Hematopoietic multipotent progenitor cell treated with erythropoietin and hydrocortisone succinate and interleukin-3 and kit ligand, for 17 days (in vitro differentiated cells): ENCODE measurements around the gene GRIK5.
A peak's percentile ranks its signal among the peaks of the same experiment; 100 is the strongest.
"Not testable (repeated sequence)": the region's sequence is repeated elsewhere in the genome, so short reads cannot be mapped to it uniquely, and the experiment has no call there.

ENCODE experiments used
- DNase-seq: peaks from one replicate; pipeline ENCODE4 v3.0.0-alpha.2; 2015; ENCODE audit warnings: low spot score

GRIK5 gene, protein sequence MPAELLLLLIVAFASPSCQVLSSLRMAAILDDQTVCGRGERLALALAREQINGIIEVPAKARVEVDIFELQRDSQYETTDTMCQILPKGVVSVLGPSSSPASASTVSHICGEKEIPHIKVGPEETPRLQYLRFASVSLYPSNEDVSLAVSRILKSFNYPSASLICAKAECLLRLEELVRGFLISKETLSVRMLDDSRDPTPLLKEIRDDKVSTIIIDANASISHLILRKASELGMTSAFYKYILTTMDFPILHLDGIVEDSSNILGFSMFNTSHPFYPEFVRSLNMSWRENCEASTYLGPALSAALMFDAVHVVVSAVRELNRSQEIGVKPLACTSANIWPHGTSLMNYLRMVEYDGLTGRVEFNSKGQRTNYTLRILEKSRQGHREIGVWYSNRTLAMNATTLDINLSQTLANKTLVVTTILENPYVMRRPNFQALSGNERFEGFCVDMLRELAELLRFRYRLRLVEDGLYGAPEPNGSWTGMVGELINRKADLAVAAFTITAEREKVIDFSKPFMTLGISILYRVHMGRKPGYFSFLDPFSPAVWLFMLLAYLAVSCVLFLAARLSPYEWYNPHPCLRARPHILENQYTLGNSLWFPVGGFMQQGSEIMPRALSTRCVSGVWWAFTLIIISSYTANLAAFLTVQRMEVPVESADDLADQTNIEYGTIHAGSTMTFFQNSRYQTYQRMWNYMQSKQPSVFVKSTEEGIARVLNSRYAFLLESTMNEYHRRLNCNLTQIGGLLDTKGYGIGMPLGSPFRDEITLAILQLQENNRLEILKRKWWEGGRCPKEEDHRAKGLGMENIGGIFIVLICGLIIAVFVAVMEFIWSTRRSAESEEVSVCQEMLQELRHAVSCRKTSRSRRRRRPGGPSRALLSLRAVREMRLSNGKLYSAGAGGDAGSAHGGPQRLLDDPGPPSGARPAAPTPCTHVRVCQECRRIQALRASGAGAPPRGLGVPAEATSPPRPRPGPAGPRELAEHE

DNA sequence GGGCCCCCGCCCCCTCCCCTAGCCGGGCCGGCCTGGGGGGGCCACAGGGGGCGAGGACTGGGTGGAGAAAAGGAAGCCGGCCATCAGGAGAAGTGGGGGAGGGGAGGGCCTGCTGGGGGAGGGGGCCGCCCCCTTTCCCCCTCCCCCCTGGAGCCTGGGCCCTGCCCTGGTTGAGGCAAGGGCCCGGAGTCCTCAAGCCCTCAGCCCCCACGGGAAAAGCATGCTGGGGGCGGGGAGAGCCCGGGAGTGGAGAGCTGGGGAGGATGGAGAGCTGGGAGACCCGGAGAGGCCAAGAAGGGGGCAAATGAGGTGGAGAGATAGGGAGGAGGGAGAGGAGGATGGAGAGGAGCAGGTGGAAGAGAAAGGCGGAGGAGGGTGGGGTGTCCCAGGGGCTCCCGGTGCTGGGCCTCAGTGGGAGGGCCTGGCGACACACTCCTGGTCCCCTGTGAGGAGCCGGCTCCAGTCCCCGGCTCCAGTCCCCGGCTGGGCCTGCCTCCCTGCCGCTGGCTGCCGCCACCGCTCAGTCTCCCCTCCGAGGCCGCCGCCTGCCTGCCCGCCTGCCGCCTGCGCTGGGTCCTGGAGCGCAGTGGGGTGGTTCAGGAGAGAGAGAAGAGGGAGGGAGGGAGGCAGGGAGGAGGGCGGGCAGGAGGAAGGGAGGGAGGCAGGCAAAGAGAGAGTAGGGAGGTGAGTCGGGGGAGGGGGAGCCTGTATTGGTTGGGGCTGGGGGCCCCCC, at the start of gene GRIK5:
Gene GRIK5 (minus strand): TSS at position 588 of the 733 bp plus-strand sequence. CDS start 4,436 bp downstream, outside the sequence.
- DNase-seq, result no peak

DNA sequence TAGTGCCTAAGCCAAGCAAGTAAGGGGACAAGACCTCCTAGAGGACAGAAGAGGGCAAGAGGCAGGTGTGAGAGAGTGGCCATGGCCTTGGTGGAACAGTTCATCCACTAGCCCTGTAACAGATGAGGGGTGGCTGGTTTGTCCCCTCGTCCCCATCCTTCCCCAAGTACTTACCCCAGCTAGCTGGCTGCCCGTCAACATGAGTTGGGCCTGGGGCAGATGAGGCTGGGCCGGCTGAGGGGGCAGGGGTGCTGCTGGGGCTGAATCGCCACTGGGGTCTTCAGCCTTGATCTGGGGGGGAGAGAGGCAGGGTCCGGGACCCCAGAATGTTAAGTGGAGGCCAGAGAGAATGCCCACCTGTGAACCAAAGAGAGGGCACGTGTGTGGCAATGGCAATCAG, 47.1 kb upstream of the GRIK5 start:
- DNase-seq, result no peak

DNA sequence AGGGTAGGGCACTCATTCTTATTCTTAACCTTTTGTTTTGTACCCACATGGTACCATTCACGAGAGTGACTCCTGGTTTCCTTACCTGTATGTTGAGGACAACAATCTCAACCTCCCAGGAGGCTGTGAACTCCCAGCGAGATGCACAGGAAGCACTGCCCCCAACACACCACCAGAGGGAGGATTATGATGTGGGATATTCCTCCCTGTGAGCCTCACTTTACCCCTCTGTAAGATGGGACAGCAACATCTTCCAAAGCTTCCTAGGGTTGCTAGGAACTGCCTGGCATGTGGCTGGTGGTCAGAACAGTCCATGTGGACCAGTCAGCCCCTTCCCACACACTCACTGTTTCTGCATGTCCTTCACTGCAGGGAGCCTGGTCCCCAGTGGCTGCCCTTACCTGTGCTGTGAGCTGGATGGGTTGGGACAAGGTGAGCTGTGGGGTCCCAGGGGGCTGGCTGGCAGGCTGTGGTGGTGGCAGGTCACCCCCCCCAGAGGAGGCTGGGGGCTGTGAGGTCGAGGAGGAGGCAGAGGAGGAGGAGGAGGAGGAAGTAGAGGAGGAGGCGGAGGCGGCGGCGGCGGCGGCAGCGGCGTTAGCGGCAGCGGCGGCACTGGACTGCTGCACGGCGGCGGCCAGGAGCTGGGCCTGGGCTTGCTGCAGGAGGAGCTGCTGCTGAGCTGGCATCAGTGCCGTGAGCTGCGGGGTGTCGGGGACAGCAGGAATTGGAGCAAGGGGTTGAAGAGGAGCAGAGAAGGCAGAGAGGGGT, 46.5 kb upstream of the GRIK5 start:
- DNase-seq, result no peak

DNA sequence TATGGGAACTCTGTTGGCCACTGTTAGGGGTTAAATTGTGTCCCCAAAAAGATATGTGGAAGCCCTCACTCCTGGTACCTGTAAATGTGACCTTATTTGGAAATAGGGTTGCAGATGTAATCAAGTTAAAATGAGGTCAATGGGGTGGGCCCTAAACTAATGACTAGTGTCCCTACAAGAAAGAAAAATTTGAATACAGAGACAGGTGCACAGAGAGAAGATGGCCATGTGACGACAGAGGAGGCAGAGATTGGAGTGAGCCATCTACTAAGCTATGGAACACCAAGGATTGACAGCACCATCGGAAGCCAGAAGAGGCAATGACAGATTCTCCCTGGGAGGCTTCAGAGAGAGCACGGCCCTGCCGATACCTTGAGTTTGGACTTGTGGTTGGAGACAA, 45.7 kb upstream of the GRIK5 start:
- DNase-seq, result no peak

DNA sequence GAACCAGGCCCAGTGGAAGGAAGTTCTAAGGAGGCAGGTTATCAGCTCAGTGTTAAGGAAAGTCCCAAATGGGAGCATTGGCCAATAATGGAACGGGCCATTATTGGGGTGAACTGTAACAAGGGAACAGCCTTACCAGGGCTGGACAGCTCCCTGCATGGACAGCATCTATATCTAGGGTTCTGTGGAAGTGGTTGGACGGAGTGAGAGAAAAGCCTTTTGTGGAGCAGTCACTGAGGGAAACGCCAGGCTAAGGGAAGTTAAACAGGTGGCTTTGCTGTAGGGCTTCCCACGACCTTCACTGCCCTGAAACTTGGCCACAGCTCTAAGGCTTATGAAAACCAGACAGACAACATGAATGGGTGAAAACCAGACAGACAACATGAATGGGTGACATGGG, 45.2 kb upstream of the GRIK5 start:
- DNase-seq, result no peak

DNA sequence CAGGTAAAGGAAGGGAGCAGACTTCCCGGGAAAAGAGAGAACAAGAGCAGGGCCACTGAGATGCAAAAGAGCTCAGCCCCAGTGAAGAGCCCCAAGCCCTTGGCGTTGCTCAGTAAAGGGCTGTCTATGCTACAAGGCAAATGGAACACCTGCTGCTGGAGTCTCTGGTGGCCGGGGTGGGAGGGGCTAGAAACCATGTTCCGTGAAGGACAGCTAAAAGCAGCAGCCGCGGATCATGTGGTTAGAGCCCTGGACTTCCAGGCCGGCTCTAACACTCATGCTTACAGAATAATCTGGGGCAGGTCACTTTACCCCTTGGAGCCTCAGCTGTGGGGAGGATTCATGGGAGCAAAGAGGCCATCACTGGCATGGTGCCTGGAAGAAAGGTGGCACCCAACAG, 44.4 kb upstream of the GRIK5 start:
- no peak for DNase-seq

DNA sequence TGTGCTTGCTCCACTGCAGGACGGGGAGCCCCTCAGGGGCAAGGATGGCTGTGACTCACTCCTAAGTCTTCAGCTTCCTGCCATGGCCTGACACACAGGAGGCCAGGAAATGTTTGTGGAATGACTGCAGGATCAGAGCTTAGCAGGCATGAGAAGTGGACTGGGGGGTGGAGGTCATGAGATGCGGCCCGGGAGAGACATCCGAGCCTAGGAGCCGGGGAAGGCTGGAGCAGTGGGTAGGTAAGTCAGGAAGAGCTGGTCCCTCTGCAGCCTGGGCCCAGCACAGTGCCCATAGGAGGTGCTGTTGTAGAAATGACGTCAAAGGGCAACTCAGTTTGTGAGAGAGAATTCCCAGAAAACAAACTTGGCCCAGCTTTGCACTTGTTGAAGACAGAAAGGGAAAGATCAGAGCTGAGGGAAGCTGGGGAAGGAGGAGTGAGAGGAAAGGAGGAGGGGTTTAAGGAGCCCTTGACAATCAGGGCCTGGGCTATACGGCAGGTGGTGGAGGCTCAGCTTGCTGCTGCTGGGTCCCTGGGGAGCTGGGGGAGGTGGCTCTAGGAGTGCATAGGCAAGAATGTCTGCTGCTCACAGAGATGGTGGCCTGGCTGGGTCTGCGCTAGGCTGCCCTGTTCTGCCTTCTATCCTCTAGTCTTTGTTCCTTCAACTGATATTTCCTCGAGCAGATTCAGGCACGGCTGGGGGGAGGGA, 43.8 kb upstream of the GRIK5 start:
- no peak for DNase-seq

DNA sequence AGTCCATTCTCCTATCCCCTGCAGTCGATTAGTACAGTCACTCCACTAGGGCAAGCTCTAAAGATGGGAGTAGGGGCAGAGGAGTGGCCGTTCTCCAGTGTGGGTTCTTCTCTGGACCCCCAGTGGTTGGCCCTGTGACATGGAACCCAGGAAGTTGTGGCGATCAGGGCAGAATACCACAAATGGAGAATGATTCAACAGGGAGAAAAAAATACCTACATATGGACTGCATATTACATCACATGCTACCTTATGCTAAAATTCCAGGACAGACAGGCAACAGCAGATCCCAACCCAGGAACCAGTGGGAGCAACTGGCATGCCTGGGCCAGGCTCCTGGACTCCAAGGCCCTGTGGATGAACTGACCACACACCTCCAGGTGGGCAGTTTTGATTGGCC, 41.8 kb upstream of the GRIK5 start:
- DNase-seq, result no peak

DNA sequence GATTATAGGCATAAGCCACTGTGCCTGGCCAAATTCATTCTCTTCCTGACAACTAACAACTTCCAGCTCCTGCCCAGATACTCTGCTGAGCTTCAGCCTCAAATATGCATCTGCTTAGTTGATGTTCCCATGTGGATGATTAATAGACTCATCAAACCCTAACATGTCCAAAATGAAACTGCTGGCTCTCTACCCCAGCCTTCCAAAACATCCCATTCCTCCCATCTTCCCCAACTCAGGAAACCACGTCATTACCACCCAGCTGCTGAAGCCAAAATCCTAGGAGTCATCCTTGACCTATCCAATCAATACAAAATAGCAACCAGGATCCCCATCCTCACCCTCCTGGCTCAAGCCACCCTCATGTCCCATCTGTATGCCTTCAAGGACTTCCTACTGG, 41.4 kb upstream of the GRIK5 start:
- no peak for DNase-seq

DNA sequence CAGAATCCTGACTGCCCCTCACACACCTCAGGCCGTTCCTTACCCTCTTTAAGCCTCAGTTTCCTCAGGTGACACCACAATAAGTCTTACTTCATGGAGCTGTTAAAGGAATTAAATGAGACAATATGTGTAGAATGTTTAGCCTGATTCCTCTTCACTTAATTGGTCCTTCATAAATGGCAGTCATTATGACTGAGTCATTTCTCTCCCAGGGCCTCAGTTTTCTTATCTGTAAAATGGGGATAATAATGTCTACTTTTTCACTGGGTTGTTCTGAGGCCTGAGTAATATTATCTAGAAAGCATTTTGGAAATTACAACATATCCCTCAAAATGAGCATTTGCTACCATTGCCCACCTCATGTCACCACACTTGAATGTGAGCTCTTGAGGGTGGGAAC, 40.7 kb upstream of the GRIK5 start:
- no peak for DNase-seq

DNA sequence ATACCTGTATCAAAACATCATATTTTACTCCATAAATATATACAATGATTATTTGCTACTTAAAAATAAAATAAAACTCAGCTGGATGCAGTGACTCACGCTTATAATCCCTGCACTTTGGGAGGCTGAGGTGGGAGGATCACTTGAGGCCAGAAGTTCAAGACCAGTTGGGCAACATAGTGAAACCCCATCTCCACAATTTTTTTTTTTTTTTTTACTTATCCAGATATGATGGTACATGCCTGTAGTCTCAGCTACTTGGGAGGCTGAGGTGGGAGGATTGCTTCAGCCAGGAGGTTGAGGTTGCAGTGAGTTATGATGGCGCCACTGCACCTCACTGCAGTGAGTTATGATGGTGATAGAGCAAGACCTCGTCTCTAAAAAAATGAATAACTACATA, 39.9 kb upstream of the GRIK5 start:
- DNase-seq, result no peak

DNA sequence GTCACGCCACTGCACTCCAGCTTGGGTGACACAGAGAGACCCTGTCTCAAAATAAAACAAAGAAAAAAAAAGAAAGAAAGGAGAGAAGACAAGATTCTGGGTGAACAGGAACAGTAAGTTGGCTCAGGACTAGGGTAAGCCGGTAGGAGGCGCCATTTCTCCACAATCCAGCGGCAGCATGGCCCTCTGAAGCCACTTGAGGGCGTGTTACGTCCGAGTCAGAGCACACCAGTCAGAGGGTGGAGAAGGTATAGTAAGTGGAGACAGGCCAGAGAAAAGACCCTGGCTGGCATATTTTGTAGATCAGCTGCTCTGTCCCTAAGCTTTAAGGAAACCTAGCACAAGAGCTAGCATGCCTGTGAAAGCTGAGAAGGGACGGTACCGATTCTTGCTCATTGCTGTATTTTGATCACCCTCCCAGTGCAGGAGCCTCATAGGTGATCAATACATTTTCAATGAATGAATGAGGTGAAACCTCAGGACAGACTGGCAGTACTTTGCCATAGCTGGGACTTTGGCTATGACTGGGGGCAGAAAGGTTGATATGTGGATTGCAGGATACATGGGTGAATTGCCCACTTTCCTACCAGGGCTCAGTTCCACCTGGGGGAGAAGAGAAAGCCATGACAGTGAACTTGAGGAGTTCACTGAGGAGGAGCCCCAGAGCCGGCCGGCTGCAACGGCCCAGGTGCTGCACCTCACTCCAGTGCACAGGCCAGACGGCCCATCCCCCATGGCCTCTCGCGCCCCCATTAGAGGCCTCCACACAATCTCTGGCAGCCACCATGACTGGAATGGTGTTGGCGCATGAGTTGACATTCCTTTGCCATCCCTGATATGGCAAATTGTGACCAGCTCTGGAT, 38.8 kb upstream of the GRIK5 start:
- DNase-seq, result peak; percentile 85

DNA sequence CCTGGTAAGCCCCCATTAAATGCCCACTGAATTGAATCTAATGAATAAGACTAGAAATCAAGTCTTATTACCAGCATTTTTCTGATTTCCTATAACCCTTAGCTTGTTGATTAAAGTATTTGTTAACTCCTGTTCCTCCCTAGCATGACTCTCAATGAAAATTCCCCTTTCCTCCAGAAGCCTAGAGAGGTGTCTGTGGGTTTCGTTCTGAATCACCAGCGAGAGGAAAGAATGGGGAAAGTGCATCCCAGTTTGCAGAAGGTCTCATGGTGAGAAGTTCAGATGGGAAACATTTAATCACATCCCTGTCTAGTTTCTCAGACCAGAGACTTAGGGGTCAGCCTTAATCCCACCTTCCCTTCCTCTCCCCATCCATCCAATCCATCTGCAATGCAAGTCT, 35.4 kb upstream of the GRIK5 start:
- DNase-seq, result no peak

DNA sequence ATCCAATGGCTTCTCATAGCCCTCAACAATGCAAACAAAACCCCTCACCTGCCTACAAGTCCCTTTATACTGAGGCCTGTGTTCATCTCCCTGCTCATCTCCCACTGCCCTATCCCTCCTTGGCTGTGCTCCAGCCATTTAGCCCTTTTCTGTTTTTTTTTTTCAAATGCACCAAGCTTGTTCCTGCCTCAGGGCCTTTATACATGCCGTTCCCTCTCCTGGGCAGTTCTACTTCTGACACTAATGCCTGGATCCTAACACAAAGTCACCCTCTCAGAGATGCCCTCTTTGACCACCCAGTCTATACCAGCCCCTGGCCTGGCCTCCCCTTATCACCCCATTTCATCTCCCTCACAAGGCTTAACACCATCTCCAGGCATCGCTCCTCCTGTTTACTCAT, 32.9 kb upstream of the GRIK5 start:
- DNase-seq, result no peak

DNA sequence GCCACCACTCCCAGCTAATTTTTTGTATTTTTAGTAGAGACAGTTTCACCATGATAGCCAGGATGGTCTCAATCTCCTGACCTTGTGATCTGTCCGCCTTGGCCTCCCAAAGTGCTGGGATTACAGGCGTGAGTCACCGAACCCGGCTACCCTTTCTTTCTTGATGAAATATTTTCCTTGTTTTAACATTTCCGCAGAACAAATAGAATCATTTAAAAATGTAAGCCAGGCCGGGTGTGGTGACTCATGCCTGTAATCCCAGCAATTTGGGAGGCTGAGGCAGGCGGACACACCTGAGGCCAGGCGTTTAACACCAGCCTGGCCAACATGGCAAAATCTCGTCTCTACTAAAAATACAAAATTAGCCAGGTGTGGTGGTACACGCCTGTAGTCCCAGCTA, 30.2 kb upstream of the GRIK5 start:
- DNase-seq, result not testable (repeated sequence)

DNA sequence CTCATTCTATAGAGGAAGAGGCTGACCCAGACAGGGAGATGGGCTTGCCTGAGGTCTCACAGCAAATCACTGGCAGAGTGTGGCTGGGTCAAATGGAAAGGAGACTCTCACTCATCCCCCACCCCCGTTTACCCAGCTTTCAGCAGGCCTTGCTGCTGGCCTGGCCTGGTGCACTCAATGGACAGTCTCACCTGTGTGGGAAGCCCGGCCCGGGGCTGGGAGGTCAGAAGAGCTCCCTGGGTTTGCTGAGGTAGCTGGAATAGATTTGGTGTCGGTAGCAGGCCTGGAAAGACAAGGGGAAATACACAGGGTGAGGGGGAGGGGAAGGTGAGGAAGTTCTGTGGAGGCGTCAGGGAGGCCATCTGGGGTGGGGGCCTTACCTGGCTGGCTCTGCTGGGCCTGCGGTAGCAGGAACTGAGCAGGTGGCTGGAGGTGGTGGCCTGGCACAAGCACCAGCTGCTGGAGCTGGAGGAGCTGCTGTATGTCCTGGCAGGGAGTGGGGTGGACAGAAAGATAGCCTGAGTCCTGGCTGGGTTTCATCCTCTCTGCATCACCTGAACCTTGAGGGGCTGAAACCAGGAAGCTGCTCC, 29.4 kb upstream of the GRIK5 start:
- DNase-seq, result no peak

DNA sequence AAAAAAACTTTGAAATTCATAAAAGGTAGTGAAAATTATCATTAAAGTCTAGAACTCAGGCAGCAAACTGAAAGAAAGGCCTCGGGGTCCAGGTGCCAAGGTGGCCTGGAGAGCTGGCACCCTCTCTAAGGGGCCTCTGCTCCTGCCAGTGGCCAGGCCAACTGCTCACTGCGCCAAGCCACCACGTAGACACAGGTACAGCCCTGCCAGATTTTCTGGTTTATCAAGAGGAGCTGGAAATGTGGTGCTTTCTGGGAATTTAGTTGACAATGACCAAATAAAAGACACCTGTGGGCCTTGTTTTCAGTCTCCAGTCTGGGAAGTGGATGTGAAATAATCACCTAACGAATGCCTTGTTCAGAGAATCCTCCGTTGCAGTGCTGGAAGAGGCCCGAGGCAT, 28.8 kb upstream of the GRIK5 start:
- DNase-seq, result no peak

DNA sequence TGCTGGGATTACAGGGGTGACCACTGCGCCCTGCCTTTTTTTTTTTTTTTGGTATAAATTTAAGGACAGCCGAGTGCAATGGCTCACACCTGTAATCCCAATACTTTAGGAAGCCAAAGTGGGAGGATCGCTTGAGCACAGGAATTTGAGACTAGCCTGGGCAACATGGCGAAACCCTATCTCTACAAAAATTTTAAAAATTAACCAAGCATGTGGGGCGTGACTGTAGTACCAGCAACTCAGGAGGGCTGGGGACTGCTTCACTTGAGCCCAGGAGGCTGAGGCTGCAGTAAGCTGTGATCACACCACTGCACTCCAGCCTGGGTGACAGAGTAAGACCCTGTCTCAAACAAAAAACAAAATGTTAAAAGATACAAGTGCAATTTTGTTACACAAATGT, 27.5 kb upstream of the GRIK5 start:
- DNase-seq, result no peak

DNA sequence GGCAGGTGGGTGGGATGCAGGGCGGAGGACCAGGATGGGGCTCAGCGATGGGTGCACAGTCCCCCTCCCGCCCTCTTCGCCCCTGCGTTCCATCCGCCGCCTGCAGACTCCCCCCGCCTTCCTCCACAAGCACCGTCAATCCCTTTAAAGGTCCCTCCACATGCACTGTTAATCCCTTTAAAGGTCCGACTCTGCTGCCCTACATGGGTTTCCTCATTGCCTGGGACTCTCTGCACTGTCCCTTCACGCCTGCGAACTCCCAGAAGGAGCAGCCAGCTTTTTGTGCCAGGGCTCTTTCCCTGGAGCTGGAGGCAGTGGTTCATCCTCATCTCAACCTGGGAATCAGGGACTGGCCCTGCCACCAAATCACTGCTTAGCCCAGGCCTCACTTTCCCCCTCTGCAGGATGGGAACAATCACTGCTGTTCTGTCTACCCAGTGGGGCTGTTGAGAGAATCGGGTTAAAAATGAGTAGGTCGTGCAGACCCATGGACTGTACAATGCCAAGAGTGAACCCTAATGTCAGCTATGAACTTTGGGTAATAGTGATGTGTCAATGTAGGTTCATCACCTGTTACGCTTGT, 26.3 kb upstream of the GRIK5 start:
- no peak for DNase-seq
